Endodermal cell (in vitro differentiated cells): ENCODE measurements around the gene DGCR2. TPM values are rescaled to one million over a fixed set of nuclear protein-coding genes. Genes with fewer than 3 reads are reported as not detected.
"Not testable (repeated sequence)": the region's sequence is repeated elsewhere in the genome, so short reads cannot be mapped to it uniquely, and the experiment has no call there.

Experiments used
- DNase-seq: peaks from one replicate; pipeline ENCODE4 v3.0.0-alpha.2; 2017
- H3K27ac ChIP-seq: 2 replicates; pipeline ENCODE4 v1.5.1; 2013; ENCODE audit warnings: mild to moderate bottlenecking, low read depth, low read length, moderate library complexity
- H3K27me3 ChIP-seq: 2 replicates; pipeline ENCODE4 v1.6.1; 2013; ENCODE audit warnings: mild to moderate bottlenecking, low read length, moderate library complexity; ENCODE audit not compliant: insufficient read depth, control insufficient read depth, poor library complexity, severe bottlenecking
- H3K36me3 ChIP-seq: 2 replicates; pipeline ENCODE4 v1.7.0; 2013; ENCODE audit warnings: mild to moderate bottlenecking, low read length, moderate library complexity; ENCODE audit not compliant: control insufficient read depth, insufficient read depth
- H3K4me1 ChIP-seq: one replicate; pipeline ENCODE4 v1.7.0; 2013; ENCODE audit warnings: low read length; ENCODE audit not compliant: control insufficient read depth, insufficient read depth
- H3K4me3 ChIP-seq: 2 replicates; pipeline ENCODE4 v1.5.1; 2013; ENCODE audit warnings: mild to moderate bottlenecking, low read length, moderate library complexity
- H3K9ac ChIP-seq: 2 replicates; pipeline ENCODE4 v1.6.1; 2013; ENCODE audit warnings: mild to moderate bottlenecking, low read length, moderate library complexity; ENCODE audit not compliant: poor library complexity, severe bottlenecking; ENCODE audit errors: extremely low read depth
- H3K9me3 ChIP-seq: 2 replicates; pipeline ENCODE4 v1.6.1; 2013; ENCODE audit warnings: mild to moderate bottlenecking, low read length, moderate library complexity; ENCODE audit not compliant: control insufficient read depth
- H3K27ac Mint-ChIP-seq: 2 replicates; pipeline ENCODE4 v1.8.0; 2020; ENCODE audit warnings: mixed read lengths
- H3K27me3 Mint-ChIP-seq: 2 replicates; pipeline ENCODE4 v1.8.0; 2021; ENCODE audit warnings: mild to moderate bottlenecking, mixed read lengths; ENCODE audit not compliant: insufficient read depth
- H3K36me3 Mint-ChIP-seq: 2 replicates; pipeline ENCODE4 v1.8.0; 2020; ENCODE audit warnings: low read depth, mixed read lengths
- H3K4me1 Mint-ChIP-seq: 2 replicates; pipeline ENCODE4 v1.8.0; 2020; ENCODE audit warnings: mixed read lengths
- H3K4me3 Mint-ChIP-seq: 2 replicates; pipeline ENCODE4 v1.8.0; 2020; ENCODE audit warnings: mild to moderate bottlenecking, moderate library complexity, mixed read lengths
- H3K9me3 Mint-ChIP-seq: 2 replicates; pipeline ENCODE4 v1.8.0; 2020; ENCODE audit warnings: mild to moderate bottlenecking, mixed read lengths
- WGBS, 2 experiments: methylation state at CpG; one replicate each; pipeline versions ENCODE4 v1.1.5 to v1.1.7; 2013; ENCODE audit warnings: missing lambda C conversion rate in 2 of 2, mixed read lengths in 1 of 2; ENCODE audit not compliant: insufficient coverage in 1 of 2, insufficient read length in 1 of 2; 5-methylcytosine and 5-hydroxymethylcytosine counted together
- total RNA-seq, 2 donors: library from RNA; stranded (reverse); fragmentation: NEBNext Ultra II Directional in 1 of 2; extraction: Animal tissue kit (Norgen Biotek cat#: 25700) in 1 of 2; gene quantifications; 2 replicates in 1 of 2; 3 replicates in 1 of 2; pipeline ENCODE4 v1.2.1, GENCODE V29; 2021
- TF ChIP-seq, protein P1 (sequence below): fragments of 200-600 bp; sonication (generic); conservative IDR thresholded peaks from 2 replicates; pipeline ENCODE4 v1.5.0; 2021; ENCODE audit warnings: antibody characterized with exemption, mild to moderate bottlenecking

Gene DGCR2
- total RNA-seq, 2 donors from 2014 or later: 54.6 to 62.9 TPM

DNA sequence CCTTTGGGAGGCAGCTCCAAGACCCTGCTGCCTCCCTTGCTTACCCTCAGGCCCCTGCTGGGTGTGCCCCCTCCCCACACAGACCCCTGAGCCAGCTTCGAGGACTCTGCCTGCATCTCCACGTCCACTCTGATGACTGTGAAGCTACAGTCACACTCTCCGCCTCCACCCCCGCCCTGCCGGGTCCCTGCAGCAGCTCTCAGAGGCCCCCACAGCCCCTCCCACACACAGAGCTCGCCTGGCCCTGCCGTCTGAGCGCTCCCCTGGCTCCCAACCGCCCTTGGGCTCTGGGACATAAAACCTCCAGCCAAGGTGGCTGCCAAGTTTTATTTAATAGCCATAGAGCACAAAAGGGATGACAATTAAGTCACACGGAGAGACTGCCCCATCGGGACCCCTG lies 96.1 kb downstream of the DGCR2 start:
- H3K4me3 Mint-ChIP-seq, H3K36me3 ChIP-seq, H3K9me3 ChIP-seq, H3K27ac ChIP-seq, H3K9ac ChIP-seq, H3K4me1 Mint-ChIP-seq, H3K4me3 ChIP-seq, H3K27ac Mint-ChIP-seq, H3K9me3 Mint-ChIP-seq, H3K36me3 Mint-ChIP-seq, H3K4me1 ChIP-seq, DNase-seq: not testable (repeated sequence)
- H3K27me3 Mint-ChIP-seq: peaks cover 33% of the 10 kb centered on the region
- WGBS, 2 experiments: no CpG with 5 or more reads among the region's 11 CpGs
- H3K27me3 ChIP-seq: peaks cover 28% of the 10 kb centered on the region

DNA sequence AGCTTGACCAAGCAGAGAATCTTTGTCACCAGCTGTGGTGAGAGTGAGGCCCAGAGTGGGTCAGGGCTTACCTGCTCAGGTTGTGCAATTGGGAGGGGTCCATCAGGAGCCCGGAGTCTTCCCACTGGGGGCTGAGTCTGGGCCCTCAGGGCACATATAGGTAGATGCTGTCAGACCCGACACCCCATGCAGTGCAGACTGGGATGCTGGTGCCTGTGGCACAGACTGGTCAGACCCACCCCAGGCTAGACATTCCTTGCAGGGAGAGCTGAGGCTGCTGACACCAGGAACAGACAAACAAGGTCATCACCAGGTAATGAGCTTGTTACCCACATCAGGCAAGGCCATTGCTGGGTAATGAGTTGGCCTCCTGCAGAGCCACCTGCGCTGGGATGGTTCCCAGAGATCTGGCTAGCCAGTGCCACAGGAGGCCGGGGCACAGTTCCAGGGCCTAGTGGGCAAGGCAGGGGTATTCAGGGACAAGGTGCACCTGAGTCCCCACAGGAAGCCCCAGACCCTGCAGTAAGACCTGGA lies 97.2 kb downstream of the DGCR2 start:
- H3K4me1 ChIP-seq, H3K4me3 ChIP-seq, H3K36me3 Mint-ChIP-seq, H3K9me3 Mint-ChIP-seq, H3K36me3 ChIP-seq, H3K27ac ChIP-seq, H3K9me3 ChIP-seq, H3K4me1 Mint-ChIP-seq, H3K27ac Mint-ChIP-seq, H3K9ac ChIP-seq, H3K4me3 Mint-ChIP-seq: not testable (repeated sequence)
- WGBS, 2 experiments: 85% methylated on average over 3 of the region's 4 CpGs; no CpG with 5 or more reads in 1 of the 2 experiments
- peaks cover 17% of the 10 kb centered on the region for H3K27me3 ChIP-seq
- H3K27me3 Mint-ChIP-seq: peaks cover 24% of the 10 kb centered on the region
- peak; percentile 41 for DNase-seq

DNA sequence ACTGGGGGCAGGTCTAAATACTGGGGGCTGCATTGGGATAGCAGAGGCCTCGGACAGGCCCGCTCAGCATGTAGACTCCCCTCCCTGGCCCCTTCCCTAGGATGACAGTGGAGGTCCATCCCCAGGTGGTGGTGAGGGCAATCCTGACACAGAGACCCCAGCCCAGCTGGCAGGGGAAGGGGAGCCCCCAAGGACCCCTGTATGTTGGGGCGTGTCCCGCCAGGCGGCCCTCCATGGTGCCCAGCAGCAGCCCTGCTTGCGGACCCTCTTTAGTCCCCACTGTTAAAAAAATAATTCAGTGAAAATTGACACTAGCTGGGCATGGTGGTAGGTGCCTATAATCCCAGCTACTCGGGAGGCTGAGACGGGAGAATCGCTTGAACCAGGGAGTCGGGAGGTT lies 98.3 kb downstream of the DGCR2 start:
- peaks cover 24% of the 10 kb centered on the region for H3K27me3 Mint-ChIP-seq
- H3K4me3 ChIP-seq, DNase-seq, H3K9ac ChIP-seq, H3K36me3 ChIP-seq, H3K27ac ChIP-seq, H3K9me3 Mint-ChIP-seq, H3K4me1 Mint-ChIP-seq, H3K27me3 ChIP-seq, H3K4me1 ChIP-seq, H3K4me3 Mint-ChIP-seq, H3K36me3 Mint-ChIP-seq, H3K9me3 ChIP-seq, H3K27ac Mint-ChIP-seq: not testable (repeated sequence)
- WGBS, 2 experiments: 67 to 95% methylated on average over 4 to 6 of the region's 10 CpGs

DNA sequence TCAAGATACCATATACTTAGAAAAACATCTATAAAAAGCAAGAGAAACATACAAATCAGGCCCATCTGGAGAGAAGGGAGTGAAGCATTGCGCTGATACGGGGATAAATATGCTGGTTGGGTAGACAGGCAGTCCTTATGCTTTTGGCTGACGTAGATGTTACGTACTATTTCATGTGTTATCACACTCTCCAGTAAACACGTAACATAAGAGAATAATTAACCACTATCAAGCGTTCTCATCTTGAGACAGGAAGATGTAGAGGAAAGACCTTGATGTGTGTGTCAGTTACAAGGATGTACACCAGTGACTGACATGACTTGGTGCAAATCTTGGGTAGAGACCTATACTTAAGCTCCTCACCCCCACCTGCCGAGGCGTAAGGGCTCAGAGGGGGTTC lies 99.5 kb downstream of the DGCR2 start:
- peaks cover 19% of the 10 kb centered on the region for H3K27me3 Mint-ChIP-seq
- H3K9me3 Mint-ChIP-seq: no peaks in the 10 kb centered on the region
- WGBS, 2 experiments: 97% methylated on average over 6 of the region's 8 CpGs; no CpG with 5 or more reads in 1 of the 2 experiments

More for the DNA sequence above, 99.5 kb downstream of the DGCR2 start:
- Histone ChIP-seq H3K27ac (no peak overlapping the region), H3K36me3 (no peaks in the 10 kb centered on the region), H3K9ac (no peak overlapping the region), H3K4me3 (no peak overlapping the region), H3K27me3 (no peaks in the 10 kb centered on the region), H3K4me1 (no peaks in the 10 kb centered on the region), H3K9me3 (no peaks in the 10 kb centered on the region)
- H3K36me3 Mint-ChIP-seq: no peaks in the 10 kb centered on the region
- peaks cover 6% of the 10 kb centered on the region for H3K4me1 Mint-ChIP-seq
- TF ChIP-seq, protein P1, sequence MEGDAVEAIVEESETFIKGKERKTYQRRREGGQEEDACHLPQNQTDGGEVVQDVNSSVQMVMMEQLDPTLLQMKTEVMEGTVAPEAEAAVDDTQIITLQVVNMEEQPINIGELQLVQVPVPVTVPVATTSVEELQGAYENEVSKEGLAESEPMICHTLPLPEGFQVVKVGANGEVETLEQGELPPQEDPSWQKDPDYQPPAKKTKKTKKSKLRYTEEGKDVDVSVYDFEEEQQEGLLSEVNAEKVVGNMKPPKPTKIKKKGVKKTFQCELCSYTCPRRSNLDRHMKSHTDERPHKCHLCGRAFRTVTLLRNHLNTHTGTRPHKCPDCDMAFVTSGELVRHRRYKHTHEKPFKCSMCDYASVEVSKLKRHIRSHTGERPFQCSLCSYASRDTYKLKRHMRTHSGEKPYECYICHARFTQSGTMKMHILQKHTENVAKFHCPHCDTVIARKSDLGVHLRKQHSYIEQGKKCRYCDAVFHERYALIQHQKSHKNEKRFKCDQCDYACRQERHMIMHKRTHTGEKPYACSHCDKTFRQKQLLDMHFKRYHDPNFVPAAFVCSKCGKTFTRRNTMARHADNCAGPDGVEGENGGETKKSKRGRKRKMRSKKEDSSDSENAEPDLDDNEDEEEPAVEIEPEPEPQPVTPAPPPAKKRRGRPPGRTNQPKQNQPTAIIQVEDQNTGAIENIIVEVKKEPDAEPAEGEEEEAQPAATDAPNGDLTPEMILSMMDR: no peak
- no peak overlapping the region for H3K27ac Mint-ChIP-seq
- H3K4me3 Mint-ChIP-seq: no peak overlapping the region
- DNase-seq: no peak
